Measurements from ENCODE around the gene ME3. TPM values are rescaled to one million over a fixed set of nuclear protein-coding genes. Genes with fewer than 3 reads are reported as not detected.

Gene ME3
- total and polyA plus RNA-seq, 12 donors = 13.9 to 128 (median 44.5) TPM

GRCh38 chr11:86449993-86450629 is 222.3 kb downstream of the ME3 start:
- intact Hi-C loops (cut with DNase I) = loop anchor here (5.0 to 10.0 kb wide), 2 partner anchors 165 to 362 kb away; no protein-coding TSS in a partner anchor
- no peak for DNase-seq
- Histone ChIP-seq H3K4me1 (replicated peaks in 1 of 2) (no peaks in the 10 kb centered on the region), H3K36me3 (replicated peaks in 1 of 2) (no peaks in the 10 kb centered on the region), H3K4me3 (no peak overlapping the region), H3K9me3 (replicated peaks in 1 of 3) (no peaks in the 10 kb centered on the region), H3K27me3 (no peaks in the 10 kb centered on the region), H3K27ac (no peak overlapping the region)
- TF ChIP-seq POLR2A (IDR thresholded peaks at IDR 0.05) = no peak
- TF ChIP-seq CTCF (IDR thresholded peaks at IDR 0.05) = no peak
- 80 to 92% (median 86%) methylated on average over 5 of the region's 5 CpGs for WGBS, 4 donors

GRCh38 chr11:86447763-86448480 is 224.5 kb downstream of the ME3 start:
- WGBS, 4 donors = 85 to 98% (median 90%) methylated on average over 3 of the region's 3 CpGs

GRCh38 chr11:86446924-86447285 is 225.5 kb downstream of the ME3 start:
- Histone ChIP-seq H3K4me1 (replicated peaks in 1 of 2) (no peaks in the 10 kb centered on the region), H3K4me3 (no peak overlapping the region), H3K9me3 (replicated peaks in 1 of 3) (no peaks in the 10 kb centered on the region), H3K27ac (no peak overlapping the region), H3K27me3 (no peaks in the 10 kb centered on the region), H3K36me3 (replicated peaks in 1 of 2) (no peaks in the 10 kb centered on the region)
- DNase-seq = no peak
- TF ChIP-seq CTCF (IDR thresholded peaks at IDR 0.05) = no peak
- TF ChIP-seq POLR2A (IDR thresholded peaks at IDR 0.05) = no peak
- 88 to 93% (median 91%) methylated on average over 7 to 12 of the region's 12 CpGs for WGBS, 4 donors
- intact Hi-C loops (cut with DNase I) = no loop called here

More at GRCh38 chr11:86447763-86448480, 224.5 kb downstream of the ME3 start:
- H3K36me3 ChIP-seq (replicated peaks in 1 of 2) = no peaks in the 10 kb centered on the region
- DNase-seq = no peak
- H3K9me3 ChIP-seq (replicated peaks in 1 of 3) = no peaks in the 10 kb centered on the region
- intact Hi-C loops (cut with DNase I) = no loop called here
- no peak overlapping the region for H3K27ac ChIP-seq
- H3K4me1 ChIP-seq (replicated peaks in 1 of 2) = no peaks in the 10 kb centered on the region
- no peaks in the 10 kb centered on the region for H3K27me3 ChIP-seq
- no peak overlapping the region for H3K4me3 ChIP-seq
- no peak for TF ChIP-seq CTCF (IDR thresholded peaks at IDR 0.05)
- no peak for TF ChIP-seq POLR2A (IDR thresholded peaks at IDR 0.05)

GRCh38 chr11:86446163-86446923 is 226.1 kb downstream of the ME3 start:
- TF ChIP-seq POLR2A (IDR thresholded peaks at IDR 0.05) (no peak), CTCF (IDR thresholded peaks at IDR 0.05) (no peak)
- intact Hi-C loops (cut with DNase I) = no loop called here
- no peak for DNase-seq
- H3K9me3 ChIP-seq (replicated peaks in 1 of 3) = no peaks in the 10 kb centered on the region
- 94 to 99% (median 97%) methylated on average over 7 to 8 of the region's 8 CpGs for WGBS, 4 donors
- no peak overlapping the region for H3K27ac ChIP-seq
- H3K27me3 ChIP-seq = no peaks in the 10 kb centered on the region
- H3K4me3 ChIP-seq = no peak overlapping the region
- H3K4me1 ChIP-seq (replicated peaks in 1 of 2) = no peaks in the 10 kb centered on the region
- no peaks in the 10 kb centered on the region for H3K36me3 ChIP-seq (replicated peaks in 1 of 2)
